Amniotic epithelial cell (primary cell): ENCODE data around the gene SUMO2.
"Not testable (repeated sequence)": the region's sequence is repeated elsewhere in the genome, so short reads cannot be mapped to it uniquely, and the experiment has no call there.

Experiments used
- DNase-seq: peaks from one replicate; pipeline ENCODE4 v3.0.0-alpha.2; 2010; ENCODE audit warnings: low read depth

SUMO2 gene

DNA sequence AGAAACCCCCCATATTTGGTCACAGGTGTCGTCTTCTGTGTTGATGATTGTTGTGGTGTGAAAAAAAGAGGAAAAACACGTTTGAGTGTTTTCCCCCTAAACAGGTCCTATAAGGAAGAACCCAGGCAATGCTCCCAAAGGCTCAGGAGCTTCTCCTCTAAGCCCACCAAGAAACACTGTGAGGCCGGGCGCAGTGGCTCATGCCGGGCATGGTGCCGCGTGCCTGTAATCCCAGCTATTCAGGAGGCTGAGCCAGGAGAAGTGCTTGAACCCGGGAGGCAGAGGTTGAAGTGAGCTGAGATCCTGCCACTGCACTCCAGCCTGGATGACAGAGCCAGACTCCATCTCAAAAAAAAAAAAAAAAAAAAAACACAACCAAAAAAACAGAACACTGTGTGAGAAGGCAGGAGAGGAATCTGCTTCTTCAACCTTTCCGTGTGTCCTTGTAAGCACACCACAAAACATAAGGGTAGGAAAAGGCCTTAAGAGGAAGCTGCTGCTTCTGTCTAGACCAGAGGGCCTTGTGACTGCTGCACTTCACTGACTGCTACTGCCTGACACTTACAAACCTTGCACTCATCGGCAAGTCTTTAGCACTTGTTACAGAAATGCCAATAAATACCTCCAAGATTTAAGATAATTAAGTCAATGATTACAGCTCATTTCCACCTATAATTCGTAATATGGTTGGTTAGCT is 37.8 kb downstream of the SUMO2 start:
- no peak for DNase-seq

DNA sequence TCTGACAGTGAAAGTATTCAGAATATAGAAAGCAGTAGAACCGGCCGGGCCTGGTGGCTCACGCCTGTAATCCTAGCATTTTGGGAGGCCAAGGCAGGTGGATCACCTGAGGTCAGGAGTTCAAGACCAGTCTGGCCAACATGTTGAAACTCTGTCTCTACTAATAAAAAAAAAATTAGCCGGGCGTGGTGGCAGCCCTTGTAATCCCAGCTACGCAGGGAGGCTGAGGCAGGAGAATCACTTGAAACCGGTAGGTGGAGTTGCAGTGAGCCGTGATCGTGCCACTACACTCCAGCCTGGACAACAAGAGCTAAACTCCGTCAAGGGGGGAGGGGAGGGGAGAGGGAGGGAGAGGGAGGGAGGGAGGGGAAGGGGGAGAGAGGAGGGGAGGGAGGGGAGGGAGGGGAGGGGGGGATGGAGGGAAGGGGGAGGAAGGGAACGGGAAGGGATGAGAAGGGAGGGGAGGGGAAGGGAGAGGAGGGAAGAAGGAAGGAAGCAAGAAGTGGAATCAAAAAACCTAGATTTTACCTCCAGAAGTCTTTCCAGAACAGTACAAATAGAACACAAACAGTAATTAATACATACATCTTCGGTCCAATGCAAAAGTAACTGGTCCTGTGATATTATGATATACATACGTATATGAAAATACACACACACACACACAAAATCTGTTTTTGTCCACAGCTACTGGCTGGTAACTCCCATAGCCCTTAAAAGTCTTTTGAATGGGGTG is 40.4 kb downstream of the SUMO2 start:
- DNase-seq, result no peak

DNA sequence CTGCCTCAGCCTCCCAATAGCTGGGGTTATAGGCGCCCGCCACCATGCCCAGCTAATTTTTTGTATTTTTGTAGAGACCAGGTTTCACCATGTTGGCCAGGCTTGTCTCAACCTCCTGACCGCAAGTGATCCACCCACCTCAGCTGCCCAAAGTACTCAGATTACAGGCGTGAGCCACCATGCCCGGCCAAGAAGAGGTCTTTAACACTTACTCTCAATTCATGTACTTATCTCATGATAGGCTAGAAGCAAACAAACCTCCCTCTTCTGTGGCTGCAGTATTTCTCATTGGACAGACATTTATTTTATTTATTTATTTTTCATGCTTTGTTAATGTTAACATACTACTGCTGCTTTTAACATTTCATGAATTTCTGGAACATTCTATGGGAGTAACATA is 44.2 kb downstream of the SUMO2 start:
- DNase-seq, result no peak

DNA sequence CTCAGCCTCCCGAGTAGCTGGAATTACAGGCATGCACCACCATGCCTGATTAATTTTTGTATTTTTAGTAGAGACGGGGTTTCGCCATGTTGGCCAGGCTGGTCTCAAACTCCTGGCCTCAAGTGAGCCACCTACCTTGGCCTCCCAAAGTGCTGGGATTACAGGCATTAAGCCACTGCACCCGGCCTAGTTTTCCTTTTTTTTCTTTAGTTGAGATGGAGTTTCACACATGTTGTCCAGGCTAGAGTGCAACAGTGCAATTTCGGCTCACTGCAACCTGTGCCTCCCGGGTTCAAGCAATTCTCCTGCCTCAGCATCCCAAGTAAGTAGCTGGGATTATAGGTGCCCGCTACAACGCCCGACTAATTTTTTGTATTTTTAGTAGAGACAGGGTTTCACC is 45.0 kb downstream of the SUMO2 start:
- not testable (repeated sequence) for DNase-seq

DNA sequence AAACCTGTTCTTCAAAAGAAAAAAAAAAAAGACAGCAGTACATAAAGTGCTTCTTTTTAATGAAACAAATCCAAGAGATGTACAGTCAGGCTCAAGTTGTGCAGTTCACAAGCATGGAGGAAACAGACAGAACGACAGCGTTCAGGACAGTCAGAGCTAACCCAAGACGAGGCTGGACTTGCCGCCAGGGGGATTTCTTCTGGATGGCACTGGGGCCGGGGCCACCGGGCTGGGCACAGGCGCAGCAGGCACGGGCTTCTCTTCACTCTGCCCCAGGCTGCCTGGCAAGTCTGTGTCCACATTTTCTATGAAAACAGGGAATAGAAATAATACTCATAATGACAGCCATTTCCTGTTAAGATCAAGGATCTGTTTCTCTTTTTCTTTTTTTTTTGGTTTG is 46.8 kb downstream of the SUMO2 start:
- DNase-seq, result no peak

DNA sequence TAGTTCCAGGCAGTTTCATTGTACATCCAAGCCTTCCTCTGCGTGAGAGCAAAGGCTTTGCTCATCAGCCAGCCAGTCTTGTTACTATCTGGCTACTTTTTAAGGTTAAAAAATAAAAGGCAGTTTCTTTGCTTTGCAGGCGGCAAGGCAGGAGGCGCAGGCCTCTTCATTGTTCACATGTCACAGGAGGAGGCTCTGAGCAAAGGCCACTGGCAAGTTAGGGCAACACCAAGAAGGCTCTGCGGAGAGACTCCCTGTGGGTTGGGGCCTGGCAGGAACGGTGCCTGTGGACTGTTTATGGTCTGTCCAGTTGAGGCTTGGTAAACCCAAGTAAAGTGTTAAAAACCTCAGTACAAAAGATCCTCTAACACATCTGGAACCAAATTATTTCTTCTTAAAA is 47.3 kb downstream of the SUMO2 start:
- no peak for DNase-seq

DNA sequence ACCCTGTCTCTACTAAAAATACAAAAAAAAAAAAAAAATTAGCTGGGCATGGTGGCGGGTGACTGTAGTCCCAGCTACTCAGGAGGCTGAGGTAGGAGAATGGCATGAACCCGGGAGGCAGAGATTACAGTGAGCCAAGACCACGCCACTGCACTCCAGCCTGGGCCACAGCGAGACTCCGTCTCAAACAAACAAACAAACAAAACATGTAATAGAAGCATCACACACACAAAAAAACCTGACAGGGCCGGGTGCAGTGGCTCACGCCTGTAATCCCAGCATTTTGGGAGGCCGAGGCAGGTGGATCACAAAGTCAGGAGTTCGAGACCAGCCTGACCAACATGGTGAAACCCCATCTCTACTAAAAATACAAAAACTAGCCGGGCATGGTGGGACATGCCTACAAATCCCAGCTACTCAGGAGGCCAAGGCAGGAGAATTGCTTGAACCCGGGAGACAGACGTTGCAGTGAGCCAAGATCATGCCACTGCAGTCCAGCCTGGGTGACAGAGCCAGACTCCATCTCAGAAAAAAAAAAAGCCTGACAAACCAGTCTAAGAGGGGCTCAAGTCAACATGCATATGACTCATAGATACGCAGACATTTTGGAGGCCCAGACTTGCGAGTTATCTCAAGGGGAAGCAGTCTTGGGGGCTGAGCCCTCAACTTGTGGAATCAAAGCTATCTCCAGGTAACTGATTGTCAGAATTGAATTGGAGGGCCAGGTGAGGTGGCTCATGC is 49.0 kb downstream of the SUMO2 start:
- DNase-seq, result not testable (repeated sequence)

DNA sequence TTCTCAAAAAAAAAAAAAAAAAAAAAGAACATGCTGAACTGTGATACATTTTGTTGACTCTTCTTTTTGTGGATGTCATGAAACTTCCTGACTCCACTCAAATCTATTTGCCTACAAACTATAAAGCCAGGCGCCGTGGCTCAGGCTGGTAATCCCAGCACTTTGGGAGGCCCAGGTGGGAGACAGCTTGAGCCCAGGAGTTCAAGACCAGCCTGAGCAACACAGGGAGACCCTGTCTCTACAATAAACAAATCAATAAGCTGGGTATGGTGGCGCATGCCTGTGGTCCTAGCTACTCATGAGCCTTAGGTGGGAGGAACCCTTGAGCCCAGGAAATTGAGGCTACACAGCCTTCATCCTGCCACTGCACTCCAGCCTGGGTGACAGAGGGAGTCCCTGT is 49.8 kb downstream of the SUMO2 start:
- DNase-seq, result no peak

DNA sequence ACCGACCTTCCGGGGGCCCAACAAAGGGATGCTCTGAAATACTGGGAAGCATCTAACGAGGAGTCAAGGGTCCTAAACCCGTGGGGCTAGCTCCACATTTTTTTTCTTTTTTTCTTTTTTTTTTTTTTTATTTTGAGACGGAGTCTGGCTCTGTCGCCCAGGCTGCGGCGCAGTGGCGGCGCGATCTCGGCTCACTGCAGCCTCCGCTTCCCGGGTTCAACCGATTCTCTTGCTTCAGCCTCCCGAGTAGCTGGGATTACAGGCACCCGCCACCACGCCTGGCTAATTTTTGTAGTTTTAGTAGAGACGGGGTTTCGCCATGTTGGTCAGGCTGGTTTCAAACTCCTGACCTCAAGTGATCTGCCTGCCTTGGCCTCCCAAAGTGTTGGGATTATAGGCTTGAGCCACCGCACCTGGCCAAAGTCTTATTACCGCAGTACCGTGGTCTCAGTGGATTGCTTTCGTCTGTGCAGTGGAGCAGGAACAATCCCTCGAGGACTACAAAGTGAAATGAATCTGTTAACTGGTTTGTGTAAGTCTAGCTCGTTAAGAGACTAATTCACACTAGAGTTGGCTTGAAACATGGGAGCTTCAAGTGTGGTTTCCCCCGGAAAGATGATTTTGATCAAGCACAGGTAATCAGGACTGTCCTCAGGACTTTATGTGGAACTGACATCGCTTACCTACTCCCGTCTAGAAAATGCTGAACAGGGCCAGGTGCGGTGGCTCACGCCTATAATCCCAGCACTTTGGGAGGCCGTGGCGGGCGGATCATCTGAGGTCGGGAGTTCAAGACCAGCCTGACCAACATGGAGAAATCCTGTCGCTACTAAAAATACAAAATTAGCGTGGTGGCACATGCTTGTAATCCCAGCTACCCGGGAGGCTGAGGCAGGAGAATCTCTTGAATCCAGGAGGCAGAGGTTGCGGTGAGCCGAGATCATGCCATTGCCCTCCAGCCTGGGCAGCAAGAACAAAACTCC is 50.5 kb downstream of the SUMO2 start:
- not testable (repeated sequence) for DNase-seq

DNA sequence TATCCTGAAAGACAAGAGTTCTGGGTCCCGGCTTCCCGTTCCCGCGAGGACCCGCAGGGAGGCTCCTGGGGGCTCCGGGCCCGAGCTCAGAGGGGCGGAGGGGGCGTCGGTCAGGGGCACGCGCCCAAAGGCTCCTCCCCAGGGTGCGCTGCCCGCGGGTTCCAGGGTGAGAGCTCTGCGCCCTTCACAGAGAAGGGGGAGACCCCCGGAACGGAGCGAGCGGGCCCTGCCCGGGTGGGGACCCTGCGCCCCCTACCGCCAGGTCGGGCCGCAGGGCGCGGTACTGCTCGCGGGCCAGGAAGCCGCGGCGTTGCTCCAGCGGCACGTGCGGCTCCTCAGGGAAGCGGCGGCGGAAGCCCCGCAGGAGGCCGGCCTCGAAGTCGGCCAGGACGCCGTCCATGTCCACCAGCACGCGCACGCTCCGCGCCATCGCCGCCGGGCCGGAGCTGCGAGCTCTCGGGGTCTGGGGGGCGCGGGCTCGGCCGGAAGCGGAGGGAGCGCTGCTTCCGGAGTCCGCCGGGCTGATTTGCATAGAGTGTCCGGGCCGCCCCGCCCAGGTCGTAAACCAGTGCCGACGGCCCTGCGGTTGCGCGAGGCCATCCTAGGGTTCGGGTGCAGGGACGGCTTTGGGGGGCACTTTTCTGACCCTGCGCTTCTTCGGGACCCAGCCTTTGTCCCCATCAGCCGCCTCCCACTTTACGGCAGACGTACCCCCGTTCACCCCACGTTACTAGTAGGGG is 51.3 kb downstream of the SUMO2 start, which contains the start of gene NT5C:
Gene NT5C, minus strand, starts transcription at position 465 of the 740 bp plus-strand sequence. Its CDS starts 35 bp downstream, at position 430.
- DNase-seq, result peak; percentile 71

DNA sequence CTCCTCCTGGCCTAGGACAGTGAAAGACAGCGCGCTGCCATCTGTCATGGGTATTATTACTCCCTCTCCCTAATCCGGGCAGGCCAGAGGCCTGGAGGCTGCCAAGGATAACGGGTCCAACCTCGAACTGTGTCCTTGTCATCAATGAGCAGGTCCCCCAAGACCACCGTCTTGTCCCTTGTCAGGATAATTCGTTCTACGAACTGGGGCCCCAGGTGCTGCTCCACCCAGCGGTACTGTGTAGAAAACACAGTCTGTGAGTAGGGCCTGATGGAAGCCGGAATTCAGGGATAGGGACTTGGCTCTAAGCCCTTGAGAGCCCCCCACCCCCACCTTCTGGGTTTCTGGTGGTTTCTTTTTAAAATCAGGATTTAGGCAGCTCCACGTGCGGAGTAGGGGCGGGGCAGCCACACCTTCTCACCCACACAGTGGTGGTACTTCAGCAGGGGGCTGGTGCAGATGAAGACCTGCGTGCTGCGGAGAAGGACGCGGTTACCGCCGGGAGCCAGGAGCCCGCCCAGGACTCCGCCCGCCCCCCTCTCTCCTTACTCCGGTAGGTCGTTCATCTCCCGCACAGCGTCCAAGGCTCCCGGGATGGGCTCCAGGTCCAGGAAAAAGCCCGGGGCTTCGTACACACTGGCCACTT is 52.0 kb downstream of the SUMO2 start:
- DNase-seq, result peak; percentile 57

DNA sequence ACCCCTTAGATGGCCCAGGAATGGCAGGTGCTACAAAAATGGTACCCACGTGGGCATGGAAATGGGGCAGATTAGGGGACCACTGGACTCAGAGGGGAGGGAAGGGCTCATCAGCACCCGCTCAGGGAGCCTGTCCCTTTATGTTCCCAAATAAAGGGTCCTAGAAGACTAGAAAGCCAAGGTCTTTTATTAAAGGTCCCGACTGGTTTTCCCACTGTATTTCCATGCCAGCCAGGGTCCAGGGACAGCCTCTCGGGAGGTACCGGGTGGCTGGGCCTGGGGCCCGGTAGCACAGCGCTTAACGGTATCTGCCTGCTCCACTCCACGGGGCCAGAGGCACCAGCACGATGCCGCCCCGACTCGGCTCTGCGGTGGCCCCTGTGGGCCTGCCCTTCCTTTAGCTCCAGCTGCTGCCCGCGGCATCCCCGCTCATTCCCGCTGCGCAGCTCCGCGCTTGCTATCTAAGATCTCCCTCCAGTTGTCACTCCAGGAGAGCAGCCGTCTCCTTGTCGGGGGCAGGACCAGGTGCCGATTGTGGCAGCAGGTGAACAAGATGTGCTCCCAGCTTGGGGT is 52.6 kb downstream of the SUMO2 start:
- DNase-seq, result no peak

DNA sequence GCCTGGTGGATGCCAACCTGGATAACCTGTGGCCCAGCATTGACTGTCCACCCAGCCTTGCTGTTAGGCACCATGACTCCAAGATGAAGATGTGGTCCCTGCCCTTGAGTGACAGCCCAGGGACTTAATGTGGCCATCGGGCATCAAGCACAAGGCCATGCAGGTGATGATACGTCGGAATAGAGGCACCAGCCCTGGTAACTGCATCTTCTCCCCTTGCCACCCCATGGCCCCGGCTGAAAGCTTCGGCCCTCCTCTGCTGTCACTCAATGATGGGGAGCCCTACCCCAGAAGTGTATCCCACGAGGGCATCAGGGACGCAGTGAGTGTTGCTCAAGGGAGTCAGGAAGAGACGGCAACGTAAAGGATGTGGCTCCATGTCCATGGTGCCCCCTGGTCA is 53.2 kb downstream of the SUMO2 start:
- DNase-seq, result no peak

DNA sequence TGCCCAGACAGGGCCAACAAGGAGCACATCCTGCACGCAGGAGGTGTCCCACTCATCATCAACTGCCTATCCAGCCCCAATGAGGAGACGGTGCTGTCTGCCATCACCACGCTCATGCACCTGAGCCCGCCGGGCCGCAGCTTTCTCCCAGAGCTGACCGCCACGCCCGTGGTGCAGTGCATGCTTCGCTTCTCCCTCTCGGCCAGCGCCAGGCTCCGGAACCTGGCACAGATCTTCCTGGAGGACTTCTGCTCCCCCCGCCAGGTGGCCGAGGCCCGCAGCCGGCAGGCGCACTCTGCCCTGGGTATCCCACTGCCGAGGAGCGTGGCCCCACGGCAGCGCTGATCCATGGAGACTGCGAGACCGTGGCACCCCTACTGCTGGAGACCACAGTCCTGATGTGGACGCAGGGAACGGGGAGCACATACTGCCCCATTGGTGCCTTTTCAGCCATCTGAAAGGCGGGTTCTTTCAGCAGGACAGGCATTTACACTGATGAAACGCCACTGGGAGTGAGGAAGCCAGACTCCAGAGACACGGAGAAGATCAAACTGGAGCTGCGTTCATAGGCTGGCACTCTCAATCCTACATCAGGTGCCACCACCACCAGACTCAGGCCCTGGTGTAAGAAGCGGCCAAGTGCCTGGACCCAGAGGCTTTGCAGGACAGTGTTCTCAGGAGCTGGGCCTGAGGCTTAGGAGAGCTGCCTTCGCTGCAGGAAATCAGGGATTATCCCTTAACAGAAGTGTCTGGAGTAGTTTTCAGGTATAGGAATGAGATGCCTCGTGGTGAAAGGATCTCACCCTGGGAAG is 53.9 kb downstream of the SUMO2 start:
- no peak for DNase-seq

DNA sequence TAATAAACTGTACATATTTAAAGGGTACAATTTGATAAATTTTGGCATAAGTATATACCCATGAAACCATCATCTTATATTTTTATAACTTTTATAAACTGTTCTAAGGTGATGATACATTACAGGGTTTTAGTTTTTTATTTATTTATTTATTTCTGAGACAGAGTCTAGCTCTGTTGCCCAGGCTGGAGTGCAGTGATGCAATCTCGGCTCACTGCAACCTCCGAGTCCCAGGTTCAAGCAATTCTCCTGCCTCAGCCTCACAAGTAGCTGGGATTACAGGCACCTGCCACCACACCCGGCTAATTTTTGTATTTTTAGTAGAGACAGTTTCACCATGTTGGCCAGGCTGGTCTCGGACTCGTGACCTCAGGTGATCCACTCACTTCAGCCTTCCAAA is 54.8 kb downstream of the SUMO2 start:
- not testable (repeated sequence) for DNase-seq

DNA sequence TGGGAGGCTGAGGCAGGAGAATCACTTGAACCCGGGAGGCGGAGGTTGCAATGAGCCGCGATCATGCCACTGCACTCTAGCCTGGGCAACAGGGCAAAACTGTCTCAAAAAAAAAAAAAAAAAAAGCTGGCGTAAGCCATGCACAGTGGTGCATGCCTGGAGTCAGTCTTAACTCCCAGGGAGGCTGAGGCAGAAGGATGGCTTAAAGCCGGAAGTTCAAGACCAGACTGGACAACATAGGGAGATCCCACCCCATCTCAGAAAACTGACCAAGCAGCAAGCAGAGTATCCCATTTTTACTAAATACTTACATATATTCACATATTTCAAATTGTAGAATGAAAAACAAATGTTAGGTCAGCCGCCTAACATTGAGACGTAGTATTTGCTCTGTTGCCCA is 55.8 kb downstream of the SUMO2 start:
- no peak for DNase-seq

DNA sequence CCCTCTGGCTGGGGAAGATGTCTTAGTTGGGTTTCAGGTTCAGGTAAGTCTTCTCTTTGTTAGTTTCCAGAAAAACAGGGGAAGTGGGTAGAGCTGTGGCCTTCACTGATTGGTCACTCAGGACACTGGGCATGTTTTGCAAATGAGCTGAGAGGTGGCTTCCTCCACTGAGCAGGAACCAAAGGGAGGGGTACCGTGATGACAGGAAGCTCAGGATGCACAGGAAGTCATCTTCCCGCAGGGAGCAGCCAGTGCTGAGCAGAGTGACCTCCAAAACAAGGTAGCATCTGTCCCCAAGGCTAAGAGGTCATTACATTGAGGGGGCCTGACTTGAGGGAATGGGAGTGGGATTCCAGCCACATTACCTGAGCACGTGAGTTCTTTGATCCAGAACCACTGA is 56.8 kb downstream of the SUMO2 start:
- no peak for DNase-seq

DNA sequence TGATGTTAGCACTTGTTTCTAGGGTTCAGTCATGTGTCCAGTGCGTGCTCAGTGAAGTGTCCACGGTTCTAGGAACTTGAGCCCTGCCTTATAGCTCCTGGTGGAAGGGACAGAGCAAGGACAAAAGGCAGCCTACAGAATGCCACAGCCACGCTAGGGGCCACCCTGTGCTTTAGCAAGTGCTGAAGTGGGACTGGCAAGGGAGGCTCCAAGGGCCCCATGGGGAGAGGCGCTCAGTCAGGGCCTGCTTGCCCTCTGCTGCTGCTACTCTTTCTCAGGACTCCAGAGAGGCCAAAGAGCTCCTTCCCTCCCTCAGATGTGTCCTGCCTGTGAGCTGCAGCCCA is 58.0 kb downstream of the SUMO2 start:
- DNase-seq, result no peak

DNA sequence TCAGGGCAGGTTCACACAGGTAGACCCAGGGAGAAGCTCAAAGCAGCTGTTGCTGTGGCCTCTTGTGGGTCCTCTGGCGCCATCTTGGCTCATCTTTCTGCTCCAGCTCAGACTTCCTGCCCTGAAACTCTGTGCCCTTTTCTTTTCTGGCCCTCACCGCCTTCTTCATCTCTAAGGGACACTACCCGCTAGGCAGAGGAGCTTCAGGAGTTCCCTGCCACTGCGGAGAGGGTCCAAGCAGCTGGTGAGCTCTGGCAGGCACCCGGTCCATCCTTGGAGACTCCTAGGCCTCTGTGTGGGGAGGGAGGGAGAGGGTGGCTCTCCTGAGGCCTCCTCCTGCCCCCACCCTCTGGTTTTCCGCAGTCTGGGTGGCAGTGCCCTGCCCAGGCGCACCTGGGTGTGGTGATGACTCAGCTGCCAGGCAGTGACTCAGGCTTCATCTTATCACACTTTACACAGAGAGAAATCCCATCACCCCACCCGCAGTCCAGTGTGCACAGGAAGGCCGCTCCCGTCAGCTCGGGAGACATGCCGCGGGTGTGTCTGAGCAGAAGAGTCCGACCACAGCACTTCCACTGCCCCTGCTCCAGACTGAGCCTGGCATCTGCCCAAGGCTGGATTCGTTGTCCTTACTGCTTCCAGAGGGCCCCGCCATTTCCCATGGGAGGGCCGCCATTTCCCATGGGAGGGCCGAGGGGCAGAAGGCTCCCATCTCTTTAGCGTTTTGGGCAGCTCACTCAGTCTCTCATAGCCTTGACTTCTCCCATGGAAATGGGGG is 58.5 kb downstream of the SUMO2 start:
- DNase-seq, result peak; percentile 91
